Activated CD4-positive, alpha-beta T cell treated with anti-CD3 and anti-CD28 coated beads for 36 hours (primary cell): ENCODE results near the gene NR2F2. TPM values are rescaled to one million over a fixed set of nuclear protein-coding genes. Genes with fewer than 3 reads are reported as not detected.
"Not testable (repeated sequence)": the region's sequence is repeated elsewhere in the genome, so short reads cannot be mapped to it uniquely, and the experiment has no call there.

Experiments
- ATAC-seq: fragments of 200-7000 bp; cut with Tn5 transposase; one replicate; pipeline ENCODE4 v1.10.0; 2021; ENCODE audit warnings: mild to moderate bottlenecking, moderate library complexity
- CTCF ChIA-PET: fragments of 350-600 bp; sonication (Branson Sonifier 250); formaldehyde crosslinking; loops from one replicate; lab custom pipeline; 2021; ENCODE audit warnings: antibody characterized with exemption; lab: Charles Lee
- POLR2A ChIA-PET: fragments of 350-600 bp; sonication (Branson Sonifier 250); formaldehyde crosslinking; loops from one replicate; lab custom pipeline; 2021; ENCODE audit warnings: antibody characterized with exemption, inconsistent platforms; lab: Charles Lee
- DNase-seq: peaks from one replicate; pipeline ENCODE4 v3.0.0-alpha.2; 2020
- H3K27ac Mint-ChIP-seq: one replicate; pipeline ENCODE4 v1.8.0; 2021; ENCODE audit warnings: mixed read lengths
- H3K27me3 Mint-ChIP-seq: one replicate; pipeline ENCODE4 v1.8.0; 2021; ENCODE audit warnings: mixed read lengths
- H3K36me3 Mint-ChIP-seq: one replicate; pipeline ENCODE4 v1.8.0; 2021; ENCODE audit warnings: low read depth, mixed read lengths
- H3K4me1 Mint-ChIP-seq: one replicate; pipeline ENCODE4 v1.8.0; 2021; ENCODE audit warnings: mixed read lengths
- H3K4me3 Mint-ChIP-seq: one replicate; pipeline ENCODE4 v1.8.0; 2021; ENCODE audit warnings: mild to moderate bottlenecking, moderate library complexity, mixed read lengths
- H3K9me3 Mint-ChIP-seq: one replicate; pipeline ENCODE4 v1.8.0; 2021; ENCODE audit warnings: low read depth, mixed read lengths
- intact Hi-C, 2 experiments: fragments of 100-400 bp; cut with DNase I in 1 of 2; cut with micrococcal nuclease in 1 of 2; formaldehyde crosslinking; loops; one replicate each; pipeline versions ENCODE4 v1.14.2 to v1.15.1; 2022 to 2024; cut with DNase I, micrococcal nuclease
- total RNA-seq, 2 experiments: library from RNA; stranded (reverse); gene quantifications; one replicate each; pipeline ENCODE4 v1.2.3, GENCODE V29; 2021

NR2F2 gene
- total RNA-seq, 2 experiments from 2014 or later = not detected

DNA sequence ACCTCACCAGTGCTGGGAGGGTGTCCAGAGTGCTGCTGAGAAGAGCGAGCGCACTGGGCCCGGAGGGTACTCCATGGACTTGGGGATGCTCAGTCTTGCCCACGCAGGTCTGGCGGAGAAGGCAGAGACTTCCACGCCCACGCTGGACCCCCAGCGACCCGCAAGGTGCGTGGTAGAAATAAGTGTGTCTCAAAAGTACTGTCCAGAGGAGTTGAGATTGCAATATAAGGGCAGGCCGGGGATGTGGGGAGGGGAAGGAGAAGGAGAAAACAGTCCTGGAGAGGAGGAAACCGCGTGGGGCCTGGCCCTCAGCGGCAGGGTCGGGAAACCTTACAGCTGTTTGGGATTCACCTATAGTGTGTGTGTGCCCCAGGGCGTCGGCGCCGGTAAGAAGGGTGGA, 38.9 kb downstream of the NR2F2 start:
- intact Hi-C loops = no loop called here
- POLR2A ChIA-PET = no interaction called here
- peaks cover 2% of the 10 kb centered on the region for H3K9me3 Mint-ChIP-seq

GRCh38 chr15:96369825-96370621, 39.5 kb downstream of the NR2F2 start:
- H3K27ac Mint-ChIP-seq = no peak overlapping the region
- H3K4me3 Mint-ChIP-seq = no peak overlapping the region
- H3K36me3 Mint-ChIP-seq = no peaks in the 10 kb centered on the region
- H3K9me3 Mint-ChIP-seq = peaks cover 2% of the 10 kb centered on the region
- no peak for DNase-seq
- intact Hi-C loops = no loop called here
- ChIA-PET CTCF (interaction anchor here (1.0 to 1.5 kb wide), 2 partner anchors 13 to 21 kb away, joined by 3 to 5 read pairs; no protein-coding TSS in a partner anchor), POLR2A (no interaction called here)
- ATAC-seq = no peak
- peaks cover 52% of the 10 kb centered on the region for H3K27me3 Mint-ChIP-seq
- H3K4me1 Mint-ChIP-seq = no peaks in the 10 kb centered on the region

More for the DNA sequence above, 38.9 kb downstream of the NR2F2 start:
- H3K27ac Mint-ChIP-seq = no peak overlapping the region
- no peaks in the 10 kb centered on the region for H3K36me3 Mint-ChIP-seq
- DNase-seq (no peak), ATAC-seq (no peak)
- CTCF ChIA-PET = no interaction called here
- H3K27me3 Mint-ChIP-seq = peaks cover 56% of the 10 kb centered on the region
- H3K4me3 Mint-ChIP-seq = no peak overlapping the region
- H3K4me1 Mint-ChIP-seq = no peaks in the 10 kb centered on the region

DNA sequence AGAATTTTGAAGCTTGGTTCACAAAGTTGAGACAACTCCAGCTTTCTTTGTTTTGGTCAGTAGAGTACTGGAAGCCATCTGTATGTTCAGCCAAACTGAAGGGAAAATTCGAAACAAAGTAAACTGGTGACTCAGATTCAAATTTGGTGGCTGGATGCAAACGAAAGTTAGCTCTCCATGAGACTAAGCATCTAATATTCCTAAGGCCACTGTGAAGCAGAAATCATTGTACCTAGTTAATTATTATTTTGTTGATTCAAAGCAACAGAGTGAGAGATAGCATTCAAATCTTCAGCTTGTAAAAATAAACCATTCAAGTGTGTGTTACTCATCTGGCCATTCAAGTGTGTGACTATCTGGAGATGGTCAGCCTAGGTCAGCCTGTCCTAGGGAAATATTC, 42.1 kb downstream of the NR2F2 start:
- H3K4me3 Mint-ChIP-seq = no peak overlapping the region
- H3K27me3 Mint-ChIP-seq = peaks cover 35% of the 10 kb centered on the region
- POLR2A ChIA-PET = no interaction called here
- DNase-seq = no peak
- CTCF ChIA-PET = no interaction called here
- no peaks in the 10 kb centered on the region for H3K36me3 Mint-ChIP-seq
- peaks cover 2% of the 10 kb centered on the region for H3K9me3 Mint-ChIP-seq
- intact Hi-C loops = no loop called here
- H3K4me1 Mint-ChIP-seq = no peaks in the 10 kb centered on the region
- no peak for ATAC-seq
- no peak overlapping the region for H3K27ac Mint-ChIP-seq

DNA sequence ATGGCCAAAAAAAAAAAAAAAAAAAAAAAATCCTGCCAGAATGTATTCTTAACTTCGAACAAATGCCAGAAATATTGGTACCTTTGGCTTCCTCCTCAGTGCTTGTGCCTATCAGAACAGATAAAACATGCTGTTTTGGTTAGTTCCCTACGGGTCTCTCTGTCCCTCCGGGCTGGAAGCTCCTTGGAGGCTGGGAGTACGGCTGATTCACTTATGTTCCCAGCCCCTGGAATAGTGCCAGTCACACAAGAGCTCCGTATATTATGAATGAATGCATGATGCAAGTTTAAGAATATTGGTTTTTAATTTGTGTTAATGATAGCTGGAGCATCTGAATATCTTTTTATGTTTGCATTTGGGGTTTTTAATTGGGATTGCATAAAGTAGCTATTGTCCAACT, 44.0 kb downstream of the NR2F2 start:
- ATAC-seq (no peak), DNase-seq (no peak)
- intact Hi-C loops = no loop called here
- Mint-ChIP-seq H3K27ac (no peak overlapping the region), H3K36me3 (no peaks in the 10 kb centered on the region), H3K27me3 (peaks cover 25% of the 10 kb centered on the region), H3K4me1 (no peaks in the 10 kb centered on the region), H3K4me3 (no peak overlapping the region), H3K9me3 (peaks cover 2% of the 10 kb centered on the region)
- ChIA-PET POLR2A (no interaction called here), CTCF (no interaction called here)

GRCh38 chr15:96379592-96379991, 49.1 kb downstream of the NR2F2 start:
- ATAC-seq, H3K4me3 Mint-ChIP-seq, H3K36me3 Mint-ChIP-seq, DNase-seq, H3K27ac Mint-ChIP-seq, intact Hi-C loops, CTCF ChIA-PET, H3K9me3 Mint-ChIP-seq, H3K27me3 Mint-ChIP-seq, H3K4me1 Mint-ChIP-seq, POLR2A ChIA-PET: not testable (repeated sequence)

GRCh38 chr15:96381463-96381862, 51.0 kb downstream of the NR2F2 start:
- CTCF ChIA-PET = interaction anchor here (0.7 kb wide), 1 partner anchor 854 kb away, joined by 3 read pairs; no protein-coding TSS in a partner anchor
- Mint-ChIP-seq H3K36me3 (no peaks in the 10 kb centered on the region), H3K27ac (no peak overlapping the region), H3K4me3 (no peak overlapping the region), H3K27me3 (peaks cover 2% of the 10 kb centered on the region), H3K9me3 (peaks cover 3% of the 10 kb centered on the region), H3K4me1 (no peaks in the 10 kb centered on the region)
- POLR2A ChIA-PET = no interaction called here
- ATAC-seq = no peak
- intact Hi-C loops = no loop called here
- DNase-seq = no peak

DNA sequence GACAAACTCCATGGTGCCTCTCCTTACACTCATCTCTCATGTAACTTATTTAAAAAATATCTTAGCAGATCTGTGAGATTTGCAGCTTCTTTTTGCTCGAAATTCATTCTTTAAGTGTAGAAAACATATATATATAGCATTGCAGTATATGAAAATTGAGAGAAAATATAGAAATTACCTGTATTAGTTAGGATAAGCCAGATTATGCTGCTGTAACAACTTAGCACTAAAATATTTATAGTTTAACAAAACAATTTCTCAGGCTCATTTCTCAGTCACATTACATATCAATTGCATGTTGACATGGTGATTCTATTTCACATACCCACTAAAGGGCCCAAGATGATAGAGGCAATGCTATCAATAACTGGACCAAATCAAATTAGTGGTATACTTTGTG, 54.7 kb downstream of the NR2F2 start:
- no peaks in the 10 kb centered on the region for H3K4me1 Mint-ChIP-seq
- H3K36me3 Mint-ChIP-seq = no peaks in the 10 kb centered on the region
- DNase-seq = no peak
- peaks cover 8% of the 10 kb centered on the region for H3K27me3 Mint-ChIP-seq
- ATAC-seq = no peak
- POLR2A ChIA-PET = no interaction called here
- CTCF ChIA-PET = no interaction called here
- H3K9me3 Mint-ChIP-seq = peaks cover 3% of the 10 kb centered on the region
- intact Hi-C loops = no loop called here
- no peak overlapping the region for H3K27ac Mint-ChIP-seq
- no peak overlapping the region for H3K4me3 Mint-ChIP-seq

GRCh38 chr15:96388673-96389072, 58.2 kb downstream of the NR2F2 start:
- no peaks in the 10 kb centered on the region for H3K4me1 Mint-ChIP-seq
- intact Hi-C loops = no loop called here
- H3K4me3 Mint-ChIP-seq = no peak overlapping the region
- H3K9me3 Mint-ChIP-seq = peaks cover 3% of the 10 kb centered on the region
- ChIA-PET POLR2A (no interaction called here), CTCF (no interaction called here)
- ATAC-seq = no peak
- peaks cover 15% of the 10 kb centered on the region for H3K27me3 Mint-ChIP-seq
- H3K27ac Mint-ChIP-seq = no peak overlapping the region
- H3K36me3 Mint-ChIP-seq = no peaks in the 10 kb centered on the region
- DNase-seq = no peak
